Upper lobe of left lung (tissue), 6 donors: ENCODE results near the gene SPRYD7. TPM values are rescaled to one million over a fixed set of nuclear protein-coding genes. Genes with fewer than 3 reads are reported as not detected.
"Not testable (repeated sequence)": the region's sequence is repeated elsewhere in the genome, so short reads cannot be mapped to it uniquely, and the experiment has no call there.

Experiments
- ATAC-seq, 2 donors: fragments of 200-7000 bp; cut with Tn5 transposase; one replicate each; pipeline ENCODE4 v1.9.1; 2022; ENCODE audit warnings: mild to moderate bottlenecking in 2 of 2, moderate library complexity in 2 of 2; ENCODE audit not compliant: low FRiP score in 2 of 2
- DNase-seq, 2 donors: peaks; one replicate each; pipeline ENCODE4 v3.0.0-alpha.2; 2019 to 2020
- H3K27ac ChIP-seq, 4 donors: fragments of 200-600 bp; sonication (generic); one replicate each; pipeline ENCODE4 v1.5.1; 2016 to 2019
- H3K27me3 ChIP-seq, 4 donors: fragments of 200-600 bp; sonication (generic); one replicate each; pipeline ENCODE4 v1.5.1; 2017 to 2019
- H3K36me3 ChIP-seq, 4 donors: fragments of 200-600 bp; sonication (generic); one replicate each; pipeline ENCODE4 v1.5.1; 2016 to 2019
- H3K4me1 ChIP-seq, 4 donors: fragments of 200-600 bp; sonication (generic); one replicate each; pipeline ENCODE4 v1.5.1; 2018 to 2019
- H3K4me3 ChIP-seq, 4 donors: fragments of 200-600 bp; sonication (generic); one replicate each; pipeline ENCODE4 v1.5.1; 2017 to 2019; ENCODE audit warnings: mild to moderate bottlenecking in 2 of 4, moderate library complexity in 1 of 4
- H3K9me3 ChIP-seq, 4 donors: fragments of 200-600 bp; sonication (generic); one replicate each; pipeline ENCODE4 v1.5.1; 2018 to 2019
- EP300 ChIP-seq, 4 donors: sonication (generic); formaldehyde crosslinking; IDR thresholded peaks; one replicate each; pipeline ENCODE4 v1.5.1; 2017; ENCODE audit warnings: antibody characterized with exemption in 4 of 4, control low read depth in 2 of 4
- POLR2A ChIP-seq, 4 donors: fragments of 450-650 bp; IDR thresholded peaks; one replicate each; pipeline ENCODE4 v1.5.1; 2016 to 2017; ENCODE audit warnings: antibody characterized with exemption in 4 of 4, mild to moderate bottlenecking in 2 of 4
- POLR2AphosphoS5 ChIP-seq, 2 donors: sonication (generic); formaldehyde crosslinking; IDR thresholded peaks; one replicate each; pipeline ENCODE4 v1.5.1; 2017; ENCODE audit warnings: antibody characterized with exemption in 2 of 2
- WGBS, 2 donors: methylation state at CpG; one replicate each; pipeline ENCODE4 v1.1.5; 2017 to 2018; 5-methylcytosine and 5-hydroxymethylcytosine counted together
- total RNA-seq, 6 donors: library from RNA; depleted of rRNA in 4 of 6; stranded (reverse); fragments of >200 nt in 4 of 6; gene quantifications; one replicate each; pipeline versions ENCODE4 v1.1.0 to v1.2.1, GENCODE V29; 2016 to 2021
- TF ChIP-seq, protein P1 (sequence below), 6 experiments: fragments of 450-650 bp in 4 of 6; fragments of 200-600 bp in 2 of 6; sonication (generic) in 2 of 6; IDR thresholded peaks; one replicate each; pipeline ENCODE4 v1.5.1; 2016 to 2019; ENCODE audit warnings: antibody characterized with exemption in 6 of 6
- donor health status: DM: no; HTN: no; CAD: no; lungs with moderate emphysema.
- donor health status: DM: no; HTN: yes; CAD: no; lungs with severe emphysema.

SPRYD7 gene
- total RNA-seq, 6 donors from 2014 or later = 9.4 to 29.2 (median 11.5) TPM

DNA sequence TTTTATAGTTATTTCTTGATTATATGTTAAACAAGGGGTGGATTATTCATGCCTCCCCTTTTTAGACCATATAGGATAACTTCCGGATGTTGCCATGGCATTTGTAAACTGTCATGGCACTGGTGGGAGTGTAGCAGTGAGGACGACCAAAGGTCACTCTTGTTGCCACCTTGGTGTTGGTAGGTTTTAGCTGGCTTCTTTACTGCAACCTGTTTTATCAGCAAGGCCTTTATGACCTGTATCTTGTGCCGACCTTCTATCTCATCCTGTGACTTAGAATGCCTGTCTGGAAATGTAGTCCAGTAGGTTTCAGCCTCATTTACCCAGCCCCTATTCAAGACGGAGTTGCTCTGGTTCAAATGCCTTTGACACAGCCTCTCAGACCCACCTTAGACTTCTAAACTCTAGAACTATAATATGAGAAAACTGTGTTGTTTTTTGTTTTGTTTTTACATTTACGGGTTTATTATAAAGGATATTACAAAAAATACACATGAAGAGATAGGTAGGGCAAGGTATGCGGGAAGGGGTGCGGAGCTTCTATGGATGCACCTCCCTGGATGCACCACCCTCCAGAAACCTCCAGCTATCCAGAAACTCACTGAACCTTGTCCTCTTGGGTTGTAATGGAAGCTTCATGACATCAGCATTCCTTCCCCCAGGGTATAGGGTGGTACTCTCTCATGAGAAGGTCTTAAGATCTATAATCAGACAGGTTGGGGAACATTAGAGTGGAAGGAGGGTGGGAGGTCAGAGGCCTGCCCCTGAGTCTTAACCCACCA, 15.8 kb upstream of the SPRYD7 start:
- H3K4me3 ChIP-seq = no peak overlapping the region
- WGBS, 2 donors = 88 to 90% methylated on average over 7 of the region's 7 CpGs
- ATAC-seq = no peak
- no peaks in the 10 kb centered on the region for H3K4me1 ChIP-seq
- no peaks in the 10 kb centered on the region for H3K36me3 ChIP-seq
- TF ChIP-seq, protein P1, sequence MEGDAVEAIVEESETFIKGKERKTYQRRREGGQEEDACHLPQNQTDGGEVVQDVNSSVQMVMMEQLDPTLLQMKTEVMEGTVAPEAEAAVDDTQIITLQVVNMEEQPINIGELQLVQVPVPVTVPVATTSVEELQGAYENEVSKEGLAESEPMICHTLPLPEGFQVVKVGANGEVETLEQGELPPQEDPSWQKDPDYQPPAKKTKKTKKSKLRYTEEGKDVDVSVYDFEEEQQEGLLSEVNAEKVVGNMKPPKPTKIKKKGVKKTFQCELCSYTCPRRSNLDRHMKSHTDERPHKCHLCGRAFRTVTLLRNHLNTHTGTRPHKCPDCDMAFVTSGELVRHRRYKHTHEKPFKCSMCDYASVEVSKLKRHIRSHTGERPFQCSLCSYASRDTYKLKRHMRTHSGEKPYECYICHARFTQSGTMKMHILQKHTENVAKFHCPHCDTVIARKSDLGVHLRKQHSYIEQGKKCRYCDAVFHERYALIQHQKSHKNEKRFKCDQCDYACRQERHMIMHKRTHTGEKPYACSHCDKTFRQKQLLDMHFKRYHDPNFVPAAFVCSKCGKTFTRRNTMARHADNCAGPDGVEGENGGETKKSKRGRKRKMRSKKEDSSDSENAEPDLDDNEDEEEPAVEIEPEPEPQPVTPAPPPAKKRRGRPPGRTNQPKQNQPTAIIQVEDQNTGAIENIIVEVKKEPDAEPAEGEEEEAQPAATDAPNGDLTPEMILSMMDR (IDR thresholded peaks at IDR 0.05) = no peak
- TF ChIP-seq POLR2A (IDR thresholded peaks at IDR 0.05) = no peak
- no peak for TF ChIP-seq EP300 (IDR thresholded peaks at IDR 0.05)
- no peak for TF ChIP-seq POLR2AphosphoS5 (IDR thresholded peaks at IDR 0.05)
- no peaks in the 10 kb centered on the region for H3K27me3 ChIP-seq
- no peak overlapping the region for H3K27ac ChIP-seq
- no peaks in the 10 kb centered on the region for H3K9me3 ChIP-seq
- DNase-seq = no peak

DNA sequence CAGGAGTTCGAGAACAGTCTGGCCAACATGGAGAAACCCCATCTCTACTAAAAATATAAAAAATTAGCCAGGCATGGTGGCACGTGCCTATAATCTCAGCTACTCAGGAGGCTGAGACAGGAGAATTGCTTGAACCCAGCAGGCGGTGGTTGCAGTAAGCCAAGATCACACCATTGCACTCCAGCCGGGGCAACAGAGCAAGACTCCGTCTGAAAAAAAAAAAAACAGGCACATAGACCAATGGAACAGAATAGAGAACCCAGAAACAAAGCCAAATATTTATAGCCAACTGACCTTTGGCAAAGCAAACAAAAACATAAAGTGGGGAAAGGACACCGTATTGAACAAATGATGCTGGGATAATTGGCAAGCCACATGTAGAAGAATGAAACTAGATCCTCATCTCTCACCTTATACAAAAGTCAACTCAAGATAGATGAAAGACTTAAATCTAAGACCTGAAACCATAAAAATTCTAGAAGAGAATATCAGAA, 12.7 kb upstream of the SPRYD7 start:
- H3K9me3 ChIP-seq, DNase-seq, ATAC-seq, H3K27ac ChIP-seq, H3K27me3 ChIP-seq, H3K4me1 ChIP-seq, H3K36me3 ChIP-seq, H3K4me3 ChIP-seq: not testable (repeated sequence)
- WGBS, 2 donors = 88 to 92% methylated on average over 6 of the region's 6 CpGs

DNA sequence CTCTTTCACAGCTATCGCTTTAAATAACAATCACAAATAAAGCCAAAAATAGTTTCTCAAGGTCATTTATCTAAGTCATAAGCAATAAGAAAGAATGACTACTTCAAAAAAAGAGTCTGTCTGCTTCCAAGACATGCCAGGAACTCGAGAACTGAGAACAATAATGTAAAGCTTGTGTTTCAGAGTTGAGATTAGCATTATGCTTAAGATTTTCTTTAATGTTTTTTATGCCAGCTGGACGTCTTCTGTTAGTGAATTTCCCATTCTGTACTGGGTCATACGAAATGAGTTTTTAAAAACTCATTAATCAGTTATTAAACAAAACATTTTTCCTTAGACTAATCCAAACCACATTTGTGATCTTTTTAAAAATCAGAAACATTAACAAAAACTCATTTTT, 3.2 kb upstream of the SPRYD7 start:
- DNase-seq = no peak
- Histone ChIP-seq H3K9me3 (no peaks in the 10 kb centered on the region), H3K4me3 (no peak overlapping the region), H3K27ac (peak overlapping the region in 2 of 4 donors; percentile 22 to 51), H3K36me3 (no peaks in the 10 kb centered on the region), H3K4me1 (peaks cover 19 to 27% (median 23%) of the 10 kb centered on the region in 4 donors), H3K27me3 (no peaks in the 10 kb centered on the region)
- no peak for ATAC-seq
- 30 to 36% methylated on average over 4 of the region's 4 CpGs for WGBS, 2 donors
- TF ChIP-seq, protein P1 (IDR thresholded peaks at IDR 0.05) = no peak
- no peak for TF ChIP-seq EP300 (IDR thresholded peaks at IDR 0.05)
- no peak for TF ChIP-seq POLR2AphosphoS5 (IDR thresholded peaks at IDR 0.05)

DNA sequence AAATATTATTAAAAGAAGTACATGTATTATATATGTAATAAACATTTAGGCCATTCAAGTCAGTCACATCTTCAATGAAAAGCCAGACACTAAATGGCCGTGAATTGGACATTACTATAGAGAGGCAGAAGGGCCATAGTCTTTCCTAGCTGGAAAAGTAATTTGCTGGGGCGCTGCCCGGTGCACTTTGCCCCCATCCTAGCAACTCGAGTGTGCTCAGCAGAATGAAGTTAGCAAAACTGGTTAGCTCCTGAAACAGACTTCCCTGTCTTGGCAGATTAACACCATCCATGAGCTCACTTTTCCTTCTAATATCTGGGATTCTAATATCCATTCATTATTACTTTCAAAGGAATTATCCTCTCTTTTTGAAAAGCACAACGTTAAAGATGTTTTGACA, 2.8 kb upstream of the SPRYD7 start:
- no peak overlapping the region for H3K4me3 ChIP-seq
- TF ChIP-seq, protein P1 (IDR thresholded peaks at IDR 0.05) = no peak
- no peak for TF ChIP-seq POLR2A (IDR thresholded peaks at IDR 0.05)
- TF ChIP-seq EP300 (IDR thresholded peaks at IDR 0.05) = no peak
- no peak for TF ChIP-seq POLR2AphosphoS5 (IDR thresholded peaks at IDR 0.05)
- WGBS, 2 donors = 36 to 40% methylated on average over 5 of the region's 5 CpGs
- no peaks in the 10 kb centered on the region for H3K36me3 ChIP-seq
- peak overlapping the region in 2 of 4 donors; percentile 22 to 51 for H3K27ac ChIP-seq
- no peaks in the 10 kb centered on the region for H3K27me3 ChIP-seq
- DNase-seq (peak in 1 of 2 donors; percentile 56), ATAC-seq (no peak)
- H3K9me3 ChIP-seq = no peaks in the 10 kb centered on the region
- H3K4me1 ChIP-seq = peaks cover 19 to 27% (median 23%) of the 10 kb centered on the region in 4 donors

DNA sequence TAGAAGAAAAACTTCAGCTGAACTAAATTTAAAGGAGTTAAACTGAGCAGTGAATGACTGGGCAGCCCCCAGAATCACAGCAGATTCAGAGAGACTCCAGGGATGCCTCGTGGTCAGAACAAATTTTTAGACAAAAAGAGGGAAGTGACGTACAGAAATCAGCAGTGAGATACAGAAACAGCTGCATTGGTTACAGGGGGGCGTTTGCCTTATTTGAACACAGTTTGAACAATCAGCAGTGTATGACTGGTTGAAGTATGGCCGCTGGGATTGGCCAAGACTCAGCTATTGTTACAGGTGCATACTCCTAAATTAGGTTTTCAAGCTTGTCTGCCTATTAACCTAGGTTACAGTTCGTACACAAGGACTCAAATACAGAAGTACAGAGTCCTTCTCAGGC, 2.2 kb upstream of the SPRYD7 start:
- no peaks in the 10 kb centered on the region for H3K36me3 ChIP-seq
- no peak overlapping the region for H3K4me3 ChIP-seq
- no peaks in the 10 kb centered on the region for H3K9me3 ChIP-seq
- H3K27me3 ChIP-seq = no peaks in the 10 kb centered on the region
- TF ChIP-seq POLR2A (IDR thresholded peaks at IDR 0.05) = no peak
- TF ChIP-seq, protein P1 (IDR thresholded peaks at IDR 0.05) = no peak
- TF ChIP-seq POLR2AphosphoS5 (IDR thresholded peaks at IDR 0.05) = no peak
- TF ChIP-seq EP300 (IDR thresholded peaks at IDR 0.05) = no peak
- peaks cover 20 to 27% (median 25%) of the 10 kb centered on the region in 4 donors for H3K4me1 ChIP-seq
- WGBS, 2 donors = 57 to 58% methylated on average over 5 of the region's 5 CpGs
- H3K27ac ChIP-seq = peak overlapping the region in 1 of 4 donors; percentile 51
- no peak for DNase-seq
- ATAC-seq = no peak
